Inflammatory macrophage treated with lipopolysaccharide for 1 hour (primary cell): ENCODE data around the gene LRRC8E.

Experiments
- DNase-seq, 2 donors: peaks; one replicate each; pipeline ENCODE4 v3.0.0-alpha.2; 2020 to 2022

Gene LRRC8E

DNA sequence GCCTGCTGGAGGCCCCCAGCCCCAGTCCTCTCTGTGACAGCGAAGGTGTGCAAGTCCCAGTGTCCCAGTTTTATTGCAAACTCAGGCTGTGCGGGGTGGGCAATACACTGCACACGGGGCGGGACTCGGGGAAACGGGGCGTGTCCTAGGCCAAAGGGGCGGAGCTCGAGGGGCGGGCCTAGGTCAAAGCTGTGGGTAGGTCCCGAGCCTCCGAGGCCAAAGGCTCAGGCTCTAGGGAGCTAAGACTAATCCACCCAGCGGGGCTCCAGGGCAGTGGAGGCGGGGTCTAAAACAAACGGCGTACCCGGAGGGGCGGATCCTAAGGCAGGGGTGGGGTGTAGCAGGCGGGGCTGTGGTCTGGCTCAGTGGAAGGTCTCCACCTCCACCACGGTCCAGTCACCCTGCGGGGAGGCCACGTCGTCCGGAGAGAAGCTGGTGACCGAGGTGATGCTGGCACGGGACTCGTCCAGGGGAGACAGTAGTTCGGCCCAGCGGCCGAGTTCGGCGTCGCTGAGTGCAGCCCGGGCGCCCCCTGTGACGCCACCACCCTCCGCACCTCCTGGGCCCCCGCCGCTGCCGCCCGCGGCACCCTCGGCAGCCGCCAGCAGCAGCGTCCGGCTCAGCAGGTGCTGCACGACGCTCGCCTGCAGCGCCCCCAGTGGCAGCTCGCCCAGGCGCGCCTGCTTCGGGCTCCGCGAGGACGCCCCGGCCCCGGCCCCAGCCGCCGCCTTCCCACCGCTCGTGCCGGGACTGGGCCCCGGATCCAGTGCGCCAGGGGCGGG is 19.4 kb upstream of the LRRC8E start:
- DNase-seq: peak in 1 of 2 donors; percentile 64

DNA sequence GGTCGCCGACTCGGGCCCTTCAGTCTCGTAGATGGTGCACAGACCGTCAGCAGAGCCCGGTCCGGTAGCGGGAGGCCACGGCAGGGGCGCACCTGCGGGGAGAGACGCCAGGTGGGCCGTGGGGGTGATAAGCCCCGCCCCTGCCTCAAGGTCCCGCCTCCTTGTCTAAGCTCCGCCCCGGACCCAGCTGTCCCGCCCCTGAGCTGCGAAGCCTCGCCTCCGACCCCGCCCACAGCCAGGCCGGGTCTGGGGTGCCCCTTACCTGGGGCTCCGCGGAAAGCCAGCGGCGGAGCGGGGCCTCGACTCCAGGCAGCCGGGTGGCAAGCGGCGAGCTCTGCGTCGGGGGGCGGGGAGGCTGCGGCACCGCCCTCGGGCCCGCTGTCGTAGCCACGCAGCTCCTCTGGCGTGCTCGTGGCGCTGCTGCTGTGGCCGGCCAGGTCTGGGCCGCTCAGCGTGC is 18.8 kb upstream of the LRRC8E start:
- DNase-seq: peak in 1 of 2 donors; percentile 42

DNA sequence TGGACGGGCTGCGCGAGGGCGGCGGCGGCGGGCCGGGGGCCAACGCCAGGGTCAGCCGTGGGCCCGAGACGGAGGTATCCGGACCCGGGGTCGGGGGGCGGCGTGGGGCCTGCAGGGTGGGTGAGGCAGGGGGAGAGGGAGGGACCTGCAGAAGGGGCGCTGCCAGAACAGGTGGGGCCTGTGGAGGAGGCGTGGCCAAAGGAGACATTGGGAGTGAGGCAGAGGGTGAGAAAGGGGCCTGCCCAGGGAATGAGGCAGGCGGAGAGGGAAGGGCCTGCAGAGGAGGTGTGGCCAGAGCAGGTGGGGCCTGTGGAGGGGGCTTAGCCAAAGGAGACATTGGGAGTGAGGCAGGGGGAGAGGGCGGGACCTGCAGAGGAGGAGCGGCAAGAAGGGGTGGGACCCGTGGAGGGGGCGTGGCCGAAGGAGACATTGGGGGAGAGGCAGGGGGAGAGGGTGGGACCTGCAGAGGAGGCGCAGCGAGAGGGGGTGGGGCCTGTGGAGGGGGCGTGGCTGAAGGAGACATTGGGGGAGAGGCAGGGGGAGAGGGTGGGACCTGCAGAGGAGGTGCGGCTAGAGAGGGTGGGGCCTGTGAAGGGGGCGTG is 18.3 kb upstream of the LRRC8E start:
- DNase-seq: no peak

DNA sequence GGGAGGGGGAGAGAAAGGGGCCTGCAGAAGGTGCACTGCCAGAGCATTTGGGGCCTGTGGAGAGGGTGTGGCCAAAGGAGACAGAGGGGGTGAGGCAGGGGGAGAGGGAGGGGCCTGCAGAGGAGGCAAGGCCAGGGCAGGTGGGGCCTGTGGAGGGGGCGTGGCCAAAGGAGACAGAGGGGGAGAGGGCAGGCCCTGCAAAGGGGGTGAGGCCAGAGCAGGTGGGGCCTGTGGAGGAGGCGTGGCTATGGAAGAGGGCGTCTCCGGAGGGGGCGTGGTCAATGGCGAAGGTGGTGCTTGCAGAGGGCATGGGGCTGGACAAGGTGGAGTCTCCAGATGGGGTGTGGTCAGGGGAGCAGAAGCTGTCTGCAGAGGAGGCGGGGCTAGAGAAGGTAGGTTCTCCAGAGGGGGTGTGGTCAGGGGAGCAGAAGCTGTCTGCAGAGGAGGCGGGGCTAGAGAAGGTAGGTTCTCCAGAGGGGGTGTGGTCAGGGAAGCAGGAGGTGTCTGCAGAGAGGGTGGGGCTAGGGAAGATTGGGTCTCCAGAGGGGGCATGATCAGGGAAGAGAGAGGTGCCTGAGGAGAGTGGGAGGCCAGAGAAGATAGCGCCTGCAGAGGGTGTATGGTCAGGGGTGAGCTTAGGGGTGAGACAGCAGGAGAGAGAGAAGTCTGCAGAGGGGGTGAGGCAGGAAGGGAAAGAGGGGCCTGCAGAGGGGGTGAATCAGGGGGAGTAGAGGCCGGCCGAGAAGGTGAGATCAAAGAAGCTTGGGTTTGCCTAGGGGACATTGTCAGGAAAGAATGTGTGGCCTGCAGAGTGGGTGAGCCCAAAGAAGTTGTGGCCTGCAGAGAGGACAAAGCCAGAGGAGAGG is 17.5 kb upstream of the LRRC8E start:
- DNase-seq: peak; percentile 33 to 45

DNA sequence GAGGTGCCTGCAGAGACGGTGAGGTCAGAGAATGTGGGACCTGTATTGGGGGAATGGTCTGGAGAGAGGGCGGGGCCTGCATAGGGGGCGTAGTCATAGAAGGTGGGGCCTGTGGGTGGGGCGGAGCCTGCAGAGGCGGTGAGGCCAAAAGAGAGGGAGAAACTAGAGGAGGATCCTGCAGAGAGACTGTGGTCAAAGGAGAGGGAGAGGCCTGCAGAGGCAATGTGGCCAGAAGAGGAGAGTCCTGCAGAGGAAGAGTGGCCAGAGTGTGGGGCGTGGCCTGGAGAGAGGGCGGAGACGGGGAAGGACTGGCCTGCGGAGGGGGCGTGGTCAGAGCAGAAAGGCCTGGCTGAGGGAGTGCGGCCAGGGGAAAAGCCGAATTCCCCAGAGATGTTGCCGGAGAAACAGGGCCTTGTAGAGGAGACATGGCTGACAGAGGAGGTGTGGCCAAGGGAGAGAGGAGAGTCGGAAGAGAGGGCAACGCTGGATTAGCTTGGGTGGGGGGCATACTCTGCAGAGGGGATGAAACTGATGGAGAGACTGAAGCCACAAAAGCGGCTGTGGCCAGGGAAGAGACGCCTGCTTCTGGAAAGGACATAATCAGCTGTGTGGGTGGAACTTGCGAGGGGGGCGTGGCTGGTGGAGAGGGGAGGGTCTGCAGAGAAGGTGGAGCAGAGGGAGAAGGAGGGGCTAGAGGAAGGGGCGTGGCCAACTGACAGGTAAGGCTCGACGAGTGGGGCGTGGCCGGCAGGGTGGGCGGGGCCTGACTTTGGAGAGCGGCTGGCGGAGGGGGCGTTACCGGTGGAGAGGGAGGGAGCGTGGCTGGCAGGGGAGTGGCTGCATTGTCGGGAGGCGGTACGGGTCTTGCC is 16.6 kb upstream of the LRRC8E start:
- peak; percentile 71 to 82 for DNase-seq

DNA sequence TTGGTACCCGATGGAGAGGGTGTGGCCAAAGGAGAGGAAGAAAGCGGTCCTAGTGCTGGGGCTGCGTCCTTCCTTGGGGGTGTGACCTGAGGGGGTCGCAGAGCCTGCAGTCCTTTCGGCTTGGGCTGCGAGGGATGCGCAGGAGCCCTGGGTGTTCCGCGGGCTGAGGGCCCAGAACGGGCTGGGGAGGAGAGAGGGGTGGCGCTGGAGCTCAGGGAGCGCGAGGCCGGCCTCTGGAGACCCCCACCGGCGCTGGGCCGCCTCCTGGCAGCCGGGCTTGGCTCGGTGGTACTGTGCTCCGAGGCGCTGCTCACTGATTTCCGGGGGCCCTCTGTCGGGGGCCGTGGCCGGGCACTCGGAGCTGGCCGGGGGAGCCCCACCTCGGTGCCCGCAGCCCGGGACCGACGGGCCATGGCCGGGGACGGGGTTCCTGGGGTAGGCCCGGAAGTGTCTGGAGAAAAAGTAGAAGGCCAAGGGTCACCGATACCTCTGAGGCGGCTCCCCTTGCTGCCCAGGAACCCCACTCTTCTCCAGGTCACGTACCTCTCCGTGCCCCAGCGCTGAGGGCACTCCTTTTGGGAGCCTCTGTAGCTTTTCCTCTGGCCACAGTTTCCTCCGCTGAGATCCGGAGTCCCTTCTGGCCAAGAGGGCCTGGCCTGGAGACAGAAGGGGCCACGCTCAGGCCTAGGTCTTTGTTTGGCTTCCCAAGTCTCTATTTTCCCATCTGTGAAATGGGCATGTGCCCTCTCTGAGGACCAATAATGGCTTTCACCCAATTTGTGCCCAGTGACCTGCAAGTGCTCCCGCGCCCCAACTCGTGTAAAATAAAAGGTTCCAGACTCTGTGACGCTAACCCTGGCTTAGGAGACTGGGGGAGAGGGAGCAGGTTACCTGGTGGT is 15.8 kb upstream of the LRRC8E start:
- no peak for DNase-seq

DNA sequence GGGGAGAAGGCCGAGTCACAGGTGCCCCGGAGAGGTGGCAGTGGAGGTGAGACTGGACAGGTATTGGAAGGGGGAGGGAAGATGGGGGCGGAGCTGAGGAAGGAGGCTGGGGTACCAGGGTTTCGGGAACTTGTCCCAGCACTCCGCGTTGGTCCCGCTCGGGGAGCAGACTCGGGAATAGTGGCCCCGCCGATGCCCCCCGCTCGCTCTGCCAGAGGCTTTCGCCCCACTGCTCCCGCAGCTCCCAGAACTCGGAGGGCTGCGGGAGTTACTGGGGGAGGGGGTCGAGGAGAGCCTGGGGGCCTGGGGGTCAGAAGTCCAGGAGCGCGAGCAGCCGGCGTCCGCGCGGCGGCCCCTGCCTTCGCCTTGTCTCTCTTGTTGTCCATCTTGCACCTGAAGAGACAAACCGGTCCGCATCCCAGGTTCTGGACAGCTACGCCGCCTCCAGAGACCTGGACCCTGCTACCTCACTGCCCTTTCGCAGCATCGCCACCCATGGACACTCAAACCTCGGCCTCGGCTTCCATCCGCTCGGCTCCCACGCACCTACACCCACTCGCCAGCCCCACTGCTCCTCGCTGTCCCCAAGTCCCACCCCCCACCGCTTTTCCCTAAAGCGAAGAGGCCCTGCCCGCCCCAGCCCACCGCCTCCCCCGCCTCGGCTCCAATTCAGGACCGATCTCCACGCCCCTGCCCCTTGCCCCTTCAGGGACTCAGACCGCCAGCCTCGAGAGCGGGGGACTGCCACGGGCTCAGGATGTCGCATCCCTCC is 14.8 kb upstream of the LRRC8E start:
- DNase-seq: no peak

DNA sequence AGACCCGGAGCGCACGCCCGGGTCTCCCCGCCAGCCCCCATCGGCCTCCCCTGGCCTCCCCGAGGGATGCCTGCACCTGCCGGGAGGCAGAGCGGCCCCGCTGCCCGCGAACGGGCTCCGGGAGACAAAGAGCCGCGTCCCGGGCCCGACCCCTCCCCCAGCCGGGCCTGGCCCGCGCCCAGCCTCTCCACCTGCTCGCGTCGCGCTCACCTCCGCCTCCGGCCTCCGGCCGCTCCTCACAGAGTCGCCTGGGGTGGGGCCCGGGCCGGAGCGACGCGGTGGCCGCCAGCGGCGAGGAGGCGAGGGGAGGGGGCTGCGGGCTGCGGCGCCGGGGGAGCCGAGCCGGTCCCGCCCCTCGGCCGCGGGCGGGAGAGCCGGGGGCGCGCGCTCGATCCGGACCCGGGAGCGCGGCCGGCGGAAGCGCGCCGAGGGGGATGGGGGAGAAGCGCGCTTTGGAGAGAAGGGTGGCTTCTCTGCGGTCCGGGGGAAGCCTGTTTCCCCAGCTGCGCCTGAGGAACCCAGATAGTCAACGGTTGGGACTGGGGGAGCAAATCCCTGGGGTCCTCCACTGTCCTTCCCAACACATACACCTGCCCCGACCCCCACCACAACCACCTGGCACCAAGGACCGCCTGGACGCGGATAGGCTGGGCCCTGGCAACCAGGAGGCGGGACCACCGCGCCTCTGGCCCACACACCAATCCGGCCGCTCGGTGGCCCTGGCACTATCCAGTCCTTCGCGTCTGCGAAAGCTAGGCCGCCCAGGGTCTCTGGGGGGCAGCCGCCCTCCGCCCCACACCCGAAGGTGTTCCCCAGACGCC is 14.0 kb upstream of the LRRC8E start, which contains the start of gene PRR36:
Gene PRR36 (minus strand): TSS at position 315 of the 821 bp plus-strand sequence. CDS start 701 bp downstream, outside the sequence.
- DNase-seq: no peak

DNA sequence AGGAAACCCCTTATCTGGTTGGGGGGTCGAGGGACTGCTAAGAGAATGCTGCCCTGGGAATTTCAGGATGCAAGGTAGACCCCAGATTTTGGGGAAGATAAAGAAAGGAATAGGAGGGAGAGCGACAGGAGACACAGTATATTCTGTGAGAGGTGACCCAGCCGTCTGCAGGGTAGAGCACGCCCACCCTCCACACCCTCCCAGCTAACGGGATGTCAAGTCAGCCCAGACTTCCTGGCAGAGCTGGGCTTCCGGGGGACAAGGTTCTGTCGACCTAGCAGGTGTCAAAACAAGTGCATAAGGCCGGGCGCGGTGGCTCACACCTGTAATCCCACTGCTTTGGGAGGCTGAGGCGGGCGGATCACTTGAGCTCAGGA is 13.4 kb upstream of the LRRC8E start:
- DNase-seq: no peak

DNA sequence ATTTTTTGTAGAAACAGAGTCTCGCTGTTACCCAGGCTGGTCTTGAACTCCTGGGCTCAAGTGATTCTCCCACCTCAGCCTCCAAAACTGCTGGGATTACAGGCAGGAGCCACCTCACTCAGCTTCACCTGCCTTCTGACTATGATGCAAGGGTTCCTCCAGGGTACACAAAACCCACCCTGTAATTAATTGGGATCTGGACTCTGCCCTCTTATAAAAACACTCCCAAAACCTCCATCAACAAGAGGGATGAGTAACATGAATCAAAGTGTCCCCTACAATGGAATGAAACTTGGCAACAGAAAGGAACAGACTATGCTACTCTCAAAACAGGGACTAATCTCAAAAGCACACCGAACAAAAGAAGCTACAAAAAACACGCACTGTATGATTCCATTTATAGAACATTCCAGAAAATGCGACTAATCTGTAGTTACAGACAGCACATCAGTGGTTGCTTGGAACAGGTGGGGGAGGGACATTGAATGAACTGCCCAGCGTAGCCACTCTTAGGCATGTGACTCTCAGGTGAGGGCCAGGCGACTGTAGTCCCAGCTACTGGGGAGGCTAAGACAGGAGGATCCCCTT is 11.0 kb upstream of the LRRC8E start:
- no peak for DNase-seq

DNA sequence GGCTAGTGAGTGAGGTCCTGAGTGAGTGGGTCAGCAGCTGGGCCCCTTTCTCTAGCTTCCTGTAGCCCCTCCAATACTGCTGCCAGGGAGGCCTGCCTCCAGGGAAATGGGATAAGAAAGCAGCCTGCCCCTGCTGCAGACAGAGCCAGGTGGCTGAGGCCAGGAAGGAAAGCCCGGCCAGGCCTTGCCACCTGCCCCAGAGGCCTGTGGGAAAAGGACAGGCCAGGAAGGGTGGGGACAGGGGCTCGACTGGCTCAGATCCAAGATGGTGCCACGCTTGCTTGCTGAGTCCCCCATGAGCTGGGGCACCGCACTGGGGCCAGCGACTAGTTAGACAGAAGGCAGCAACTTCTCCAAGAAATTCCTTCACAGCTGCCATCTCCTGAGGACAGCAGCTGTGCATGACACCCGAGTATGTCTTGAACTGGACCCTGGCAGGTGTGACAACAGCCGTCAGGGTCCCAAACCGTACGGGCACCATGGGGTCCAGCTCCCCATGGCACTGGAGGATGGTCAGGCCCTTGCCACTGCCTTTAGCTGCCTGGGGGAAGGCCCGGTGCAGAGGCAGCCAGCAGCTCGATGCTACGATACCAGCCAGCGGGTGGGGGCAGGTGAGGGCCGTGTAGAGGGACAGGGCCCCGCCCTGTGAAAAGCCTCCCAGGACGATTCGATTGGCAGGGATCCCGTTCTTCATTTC is 9.1 kb upstream of the LRRC8E start:
- DNase-seq: no peak

DNA sequence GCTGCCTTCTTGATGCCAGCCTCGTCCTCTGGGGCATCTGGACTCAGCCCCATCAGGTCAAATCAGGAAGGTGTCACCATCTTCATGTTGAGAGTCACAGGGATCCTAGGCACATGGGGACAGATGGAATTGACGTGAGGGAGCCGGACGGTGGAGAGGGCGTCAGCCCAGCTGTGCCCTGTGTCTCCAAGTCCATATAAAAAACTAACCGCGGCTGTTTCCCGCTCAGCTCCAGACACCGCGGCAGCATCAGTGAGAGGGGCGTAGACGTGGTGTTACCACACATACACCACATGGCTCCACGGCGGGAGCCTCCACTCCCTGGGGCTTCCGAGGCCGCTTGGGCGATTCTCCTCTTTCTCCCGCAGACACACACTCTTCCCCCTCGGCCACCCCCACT is 8.5 kb upstream of the LRRC8E start:
- no peak for DNase-seq

DNA sequence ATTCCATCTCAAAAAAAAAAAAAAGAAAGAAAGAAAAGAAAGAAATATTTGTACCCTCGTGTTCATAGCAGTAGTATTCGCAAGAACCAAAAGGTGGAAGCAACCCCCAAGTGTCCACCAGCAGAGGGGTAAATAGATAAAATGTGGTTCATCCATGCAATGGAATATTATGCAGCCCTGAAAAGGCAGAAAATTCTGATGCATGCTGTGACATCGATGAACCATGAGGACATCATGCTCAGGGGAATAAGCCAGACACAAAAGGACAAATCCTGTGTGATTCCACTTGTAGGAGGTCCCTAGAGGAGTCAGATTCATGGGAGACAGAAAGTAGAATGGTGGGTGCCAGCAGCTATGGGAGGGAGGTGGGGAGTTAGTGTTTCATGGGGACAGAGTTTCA is 6.4 kb upstream of the LRRC8E start:
- no peak for DNase-seq

DNA sequence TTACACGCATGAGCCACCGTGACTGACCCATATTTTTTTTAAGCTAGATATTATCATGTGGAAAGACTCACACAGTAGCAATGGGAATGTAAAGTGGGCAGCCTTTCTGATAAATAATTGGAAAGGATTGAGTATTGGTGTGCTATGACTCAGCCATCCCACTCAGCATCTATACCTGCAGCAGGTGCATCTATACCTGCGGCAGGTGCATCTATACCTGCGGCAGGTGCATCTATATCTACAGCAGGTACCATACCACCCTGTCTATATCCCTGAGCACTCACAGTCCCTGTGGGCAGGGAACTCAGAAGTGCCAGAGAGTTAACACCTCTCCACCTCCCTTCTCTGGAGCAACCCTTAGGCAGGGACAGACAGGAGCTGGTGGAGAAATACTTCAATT is 5.2 kb upstream of the LRRC8E start:
- DNase-seq: no peak

DNA sequence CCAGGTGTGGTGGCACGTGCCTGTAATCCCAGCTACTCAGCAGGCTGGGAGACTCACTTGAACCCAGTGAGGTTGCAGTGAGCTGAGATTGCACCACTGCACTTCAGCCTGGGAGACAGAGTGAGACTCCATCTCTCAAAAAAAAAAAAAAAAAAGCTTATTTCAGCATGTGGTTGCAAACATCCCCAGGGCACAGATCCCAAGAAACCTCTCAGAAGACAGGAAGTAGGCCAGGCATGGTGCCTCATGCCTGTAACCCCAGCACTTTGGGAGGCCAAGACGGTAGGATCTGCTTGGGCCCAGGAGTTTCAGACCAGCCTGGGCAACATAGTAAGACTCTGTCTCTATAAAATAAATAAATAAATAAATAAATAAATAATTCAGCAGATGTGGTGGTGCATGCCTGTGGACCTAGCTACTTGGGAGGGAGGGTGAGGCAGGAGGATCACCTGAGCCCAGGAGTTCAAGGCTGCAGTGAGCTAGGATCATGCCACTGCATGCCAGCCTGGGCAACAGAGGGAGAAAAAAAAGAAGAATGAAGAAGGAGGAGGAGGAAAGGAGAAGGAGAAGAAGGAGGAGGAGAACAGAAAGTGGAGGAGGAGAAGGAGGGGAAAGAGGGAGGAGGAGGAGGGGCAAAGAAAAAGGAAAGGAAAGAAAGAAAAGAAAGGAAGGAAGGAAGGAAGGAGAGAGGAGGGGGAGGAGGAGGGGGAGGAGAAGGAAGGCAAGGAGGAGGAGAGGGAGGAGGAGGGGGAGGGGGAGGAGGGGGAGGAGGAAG is 4.3 kb upstream of the LRRC8E start:
- DNase-seq: no peak

DNA sequence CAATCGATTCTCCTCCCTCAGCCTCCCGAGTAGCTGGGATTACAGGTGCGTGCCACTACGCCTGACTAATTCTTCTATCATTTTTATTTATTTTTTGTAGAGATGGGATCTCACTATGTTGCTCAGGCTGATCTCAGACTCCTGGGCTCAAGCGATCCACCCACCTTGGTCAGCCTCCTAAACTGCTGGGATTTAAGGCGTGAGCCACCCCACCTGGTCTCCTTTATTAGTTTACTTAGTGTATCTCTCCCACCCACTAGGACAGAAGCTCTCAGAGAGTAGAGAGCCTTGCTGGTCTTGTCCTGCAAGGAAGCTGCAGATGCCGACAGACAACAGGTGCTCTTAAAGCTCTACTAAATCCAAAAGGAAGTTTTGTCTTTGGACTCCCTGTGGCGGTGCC is 2.5 kb upstream of the LRRC8E start:
- no peak for DNase-seq

DNA sequence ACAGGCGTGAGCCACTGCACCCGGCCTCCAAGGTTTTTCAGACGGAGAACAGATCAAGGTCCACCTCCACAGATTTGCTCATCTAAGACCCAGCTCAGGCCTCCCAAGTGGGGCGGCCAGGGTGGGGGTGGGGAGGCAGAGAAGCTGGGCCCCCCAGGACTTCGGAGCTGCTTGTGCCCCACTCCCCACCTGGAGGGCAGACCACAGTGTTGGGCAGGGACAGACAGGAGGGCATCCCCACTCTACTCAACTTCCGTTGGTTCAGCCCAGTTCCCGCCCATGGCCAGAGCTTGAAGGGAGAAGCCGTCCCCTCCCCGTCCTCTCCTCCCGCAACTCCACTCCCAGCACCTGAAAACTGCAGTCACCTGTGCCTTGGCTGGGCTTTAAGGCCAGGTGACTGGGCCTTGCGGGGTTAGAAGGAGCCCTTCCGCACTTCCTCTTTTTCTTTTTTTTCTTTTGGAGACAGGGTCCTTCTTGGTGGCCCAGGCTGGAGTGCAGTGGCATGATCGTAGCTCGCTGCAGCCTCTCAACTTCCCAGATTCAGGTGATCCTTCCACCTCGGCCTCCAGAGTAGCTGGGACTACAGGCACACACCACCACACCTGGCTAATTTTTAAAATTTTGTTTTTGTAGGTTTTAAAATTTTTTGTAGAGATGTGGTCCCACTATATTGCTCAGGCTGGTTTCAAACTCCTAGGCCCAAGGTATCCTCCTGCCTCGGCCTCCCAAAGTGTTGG is 734 bp upstream of the LRRC8E start:
- DNase-seq: no peak
